Measurements from ENCODE around the gene RCOR1.

The RCOR1 gene

GRCh38 chr14:102556098-102556677 is 36.3 kb upstream of the RCOR1 start:
- no peak overlapping the region for H3K4me3 ChIP-seq (ENCODE audit: insufficient read depth, low read depth, low read length, poor library complexity, severe bottlenecking)

GRCh38 chr14:102557434-102558226 is 34.8 kb upstream of the RCOR1 start:
- no peaks in the 10 kb centered on the region for H3K36me3 ChIP-seq (ENCODE audit: control insufficient read depth, insufficient read depth, low read length)
- H3K4me3 ChIP-seq (ENCODE audit: insufficient read depth, low read depth, low read length, poor library complexity, severe bottlenecking), result no peak overlapping the region
- no peak for DNase-seq
- peaks cover 4% of the 10 kb centered on the region for H3K4me1 ChIP-seq (ENCODE audit: control insufficient read depth, insufficient read depth, low read length, poor library complexity, severe bottlenecking)
- H3K9me3 ChIP-seq (ENCODE audit: control insufficient read depth, low read length), result no peaks in the 10 kb centered on the region
- H3K27me3 ChIP-seq (replicated peaks; ENCODE audit: control insufficient read depth, insufficient read depth, low read length, poor library complexity, severe bottlenecking), result no peaks in the 10 kb centered on the region
- H3K27ac ChIP-seq (ENCODE audit: insufficient read depth, low read length, poor library complexity, severe bottlenecking), result no peak overlapping the region

More at GRCh38 chr14:102556098-102556677, 36.3 kb upstream of the RCOR1 start:
- H3K36me3 ChIP-seq (ENCODE audit: control insufficient read depth, insufficient read depth, low read length), result no peaks in the 10 kb centered on the region
- no peaks in the 10 kb centered on the region for H3K27me3 ChIP-seq (replicated peaks; ENCODE audit: control insufficient read depth, insufficient read depth, low read length, poor library complexity, severe bottlenecking)
- no peak for DNase-seq
- H3K27ac ChIP-seq (ENCODE audit: insufficient read depth, low read length, poor library complexity, severe bottlenecking), result no peak overlapping the region
- no peaks in the 10 kb centered on the region for H3K9me3 ChIP-seq (ENCODE audit: control insufficient read depth, low read length)
- H3K4me1 ChIP-seq (ENCODE audit: control insufficient read depth, insufficient read depth, low read length, poor library complexity, severe bottlenecking), result peaks cover 4% of the 10 kb centered on the region

DNA sequence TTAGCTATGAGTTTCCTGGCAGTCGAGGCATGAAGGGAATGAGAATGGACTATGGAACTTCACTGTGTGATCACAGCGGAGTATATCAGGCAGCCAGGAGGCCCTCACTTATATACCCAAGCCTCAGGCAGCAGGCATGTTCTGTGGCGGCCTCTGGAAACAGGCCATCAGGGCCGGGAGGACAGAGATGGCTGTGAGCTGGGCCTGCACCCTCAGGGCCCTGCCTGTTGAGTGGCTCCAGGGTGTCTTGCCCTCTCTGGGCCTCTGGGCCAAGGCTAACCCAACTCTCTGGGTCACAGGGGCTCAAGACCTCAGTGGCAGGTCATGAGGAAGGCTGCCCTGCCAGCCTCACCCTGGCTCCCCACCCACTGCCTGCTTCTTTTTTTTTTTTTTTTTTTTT is 33.9 kb upstream of the RCOR1 start:
- Histone ChIP-seq H3K27me3 (replicated peaks; ENCODE audit: control insufficient read depth, insufficient read depth, low read length, poor library complexity, severe bottlenecking) (no peaks in the 10 kb centered on the region), H3K4me1 (ENCODE audit: control insufficient read depth, insufficient read depth, low read length, poor library complexity, severe bottlenecking) (peaks cover 4% of the 10 kb centered on the region), H3K27ac (ENCODE audit: insufficient read depth, low read length, poor library complexity, severe bottlenecking) (no peak overlapping the region), H3K9me3 (ENCODE audit: control insufficient read depth, low read length) (no peaks in the 10 kb centered on the region), H3K36me3 (ENCODE audit: control insufficient read depth, insufficient read depth, low read length) (no peaks in the 10 kb centered on the region), H3K4me3 (ENCODE audit: insufficient read depth, low read depth, low read length, poor library complexity, severe bottlenecking) (no peak overlapping the region)
- no peak for DNase-seq

- no peak overlapping the region for H3K27ac ChIP-seq (ENCODE audit: insufficient read depth, low read length, poor library complexity, severe bottlenecking)
- no peaks in the 10 kb centered on the region for H3K9me3 ChIP-seq (ENCODE audit: control insufficient read depth, low read length)
- peaks cover 3% of the 10 kb centered on the region for H3K4me1 ChIP-seq (ENCODE audit: control insufficient read depth, insufficient read depth, low read length, poor library complexity, severe bottlenecking)
- no peak for DNase-seq
- no peaks in the 10 kb centered on the region for H3K36me3 ChIP-seq (ENCODE audit: control insufficient read depth, insufficient read depth, low read length)
- no peak overlapping the region for H3K4me3 ChIP-seq (ENCODE audit: insufficient read depth, low read depth, low read length, poor library complexity, severe bottlenecking)
- H3K27me3 ChIP-seq (replicated peaks; ENCODE audit: control insufficient read depth, insufficient read depth, low read length, poor library complexity, severe bottlenecking), result no peaks in the 10 kb centered on the region
Observed at GRCh38 chr14:102560458-102561261, 31.8 kb upstream of the RCOR1 start.

- Histone ChIP-seq H3K9me3 (ENCODE audit: control insufficient read depth, low read length) (no peaks in the 10 kb centered on the region), H3K4me1 (ENCODE audit: control insufficient read depth, insufficient read depth, low read length, poor library complexity, severe bottlenecking) (peaks cover 9% of the 10 kb centered on the region), H3K36me3 (ENCODE audit: control insufficient read depth, insufficient read depth, low read length) (no peaks in the 10 kb centered on the region), H3K27me3 (replicated peaks; ENCODE audit: control insufficient read depth, insufficient read depth, low read length, poor library complexity, severe bottlenecking) (no peaks in the 10 kb centered on the region), H3K4me3 (ENCODE audit: insufficient read depth, low read depth, low read length, poor library complexity, severe bottlenecking) (no peak overlapping the region), H3K27ac (ENCODE audit: insufficient read depth, low read length, poor library complexity, severe bottlenecking) (no peak overlapping the region)
- DNase-seq, result no peak
Observed at GRCh38 chr14:102565331-102565887, 27.0 kb upstream of the RCOR1 start.

DNA sequence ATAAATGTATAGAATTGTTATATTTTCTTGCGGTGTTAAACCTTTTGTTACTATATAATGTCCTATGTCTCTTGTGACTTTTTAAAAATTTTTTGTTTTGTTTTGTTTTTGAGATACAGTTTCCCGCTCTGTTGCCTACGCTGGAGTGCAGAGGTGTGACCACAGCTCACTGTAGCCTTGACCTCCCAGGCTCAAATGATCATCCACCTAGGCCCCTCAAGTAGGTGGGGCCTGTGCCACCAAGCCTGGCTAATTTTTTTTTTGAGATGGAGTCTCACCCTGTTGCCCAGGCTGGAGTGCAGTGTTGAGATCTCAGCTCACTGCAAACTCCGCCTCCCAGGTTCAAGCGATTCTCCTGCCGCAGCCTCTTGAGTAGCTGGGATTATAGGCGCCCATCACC is 26.5 kb upstream of the RCOR1 start:
- no peaks in the 10 kb centered on the region for H3K36me3 ChIP-seq (ENCODE audit: control insufficient read depth, insufficient read depth, low read length)
- peaks cover 9% of the 10 kb centered on the region for H3K4me1 ChIP-seq (ENCODE audit: control insufficient read depth, insufficient read depth, low read length, poor library complexity, severe bottlenecking)
- no peak overlapping the region for H3K4me3 ChIP-seq (ENCODE audit: insufficient read depth, low read depth, low read length, poor library complexity, severe bottlenecking)
- no peaks in the 10 kb centered on the region for H3K27me3 ChIP-seq (replicated peaks; ENCODE audit: control insufficient read depth, insufficient read depth, low read length, poor library complexity, severe bottlenecking)
- DNase-seq, result no peak
- H3K27ac ChIP-seq (ENCODE audit: insufficient read depth, low read length, poor library complexity, severe bottlenecking), result no peak overlapping the region
- no peaks in the 10 kb centered on the region for H3K9me3 ChIP-seq (ENCODE audit: control insufficient read depth, low read length)

- Histone ChIP-seq H3K27ac (ENCODE audit: insufficient read depth, low read length, poor library complexity, severe bottlenecking) (peak overlapping the region; percentile 37), H3K4me3 (ENCODE audit: insufficient read depth, low read depth, low read length, poor library complexity, severe bottlenecking) (no peak overlapping the region), H3K4me1 (ENCODE audit: control insufficient read depth, insufficient read depth, low read length, poor library complexity, severe bottlenecking) (peaks cover 9% of the 10 kb centered on the region), H3K9me3 (ENCODE audit: control insufficient read depth, low read length) (no peaks in the 10 kb centered on the region), H3K36me3 (ENCODE audit: control insufficient read depth, insufficient read depth, low read length) (no peaks in the 10 kb centered on the region), H3K27me3 (replicated peaks; ENCODE audit: control insufficient read depth, insufficient read depth, low read length, poor library complexity, severe bottlenecking) (no peaks in the 10 kb centered on the region)
- no peak for DNase-seq
Observed at GRCh38 chr14:102568115-102568614, 24.3 kb upstream of the RCOR1 start.

- H3K36me3 ChIP-seq (ENCODE audit: control insufficient read depth, insufficient read depth, low read length), result no peaks in the 10 kb centered on the region
- H3K9me3 ChIP-seq (ENCODE audit: control insufficient read depth, low read length), result no peaks in the 10 kb centered on the region
- peaks cover 9% of the 10 kb centered on the region for H3K4me1 ChIP-seq (ENCODE audit: control insufficient read depth, insufficient read depth, low read length, poor library complexity, severe bottlenecking)
- H3K4me3 ChIP-seq (ENCODE audit: insufficient read depth, low read depth, low read length, poor library complexity, severe bottlenecking), result no peak overlapping the region
- H3K27me3 ChIP-seq (replicated peaks; ENCODE audit: control insufficient read depth, insufficient read depth, low read length, poor library complexity, severe bottlenecking), result no peaks in the 10 kb centered on the region
- no peak overlapping the region for H3K27ac ChIP-seq (ENCODE audit: insufficient read depth, low read length, poor library complexity, severe bottlenecking)
- no peak for DNase-seq
Observed at GRCh38 chr14:102570334-102570995, 22.0 kb upstream of the RCOR1 start.

GRCh38 chr14:102571043-102571442 is 21.4 kb upstream of the RCOR1 start:
- H3K4me1 ChIP-seq (ENCODE audit: control insufficient read depth, insufficient read depth, low read length, poor library complexity, severe bottlenecking), result peaks cover 9% of the 10 kb centered on the region
- DNase-seq, result no peak
- H3K36me3 ChIP-seq (ENCODE audit: control insufficient read depth, insufficient read depth, low read length), result no peaks in the 10 kb centered on the region
- no peak overlapping the region for H3K4me3 ChIP-seq (ENCODE audit: insufficient read depth, low read depth, low read length, poor library complexity, severe bottlenecking)
- no peaks in the 10 kb centered on the region for H3K27me3 ChIP-seq (replicated peaks; ENCODE audit: control insufficient read depth, insufficient read depth, low read length, poor library complexity, severe bottlenecking)
- no peak overlapping the region for H3K27ac ChIP-seq (ENCODE audit: insufficient read depth, low read length, poor library complexity, severe bottlenecking)
- H3K9me3 ChIP-seq (ENCODE audit: control insufficient read depth, low read length), result no peaks in the 10 kb centered on the region

Measured in effector memory CD4-positive, alpha-beta T cell (primary cell).